Measurements from ENCODE around the gene PCDH1. TPM values are rescaled to one million over a fixed set of nuclear protein-coding genes. Genes with fewer than 3 reads are reported as not detected.

The PCDH1 gene
- total and polyA plus RNA-seq, 3 donors from 2014 or later: 5.6 to 10.6 (median 9.6) TPM

- intact Hi-C loops (cut with DNase I; ENCODE audit: low total_unique reads): no loop called here
- H3K27me3 ChIP-seq: no peaks in the 10 kb centered on the region
- H3K4me3 ChIP-seq: no peak overlapping the region
- no peaks in the 10 kb centered on the region for H3K4me1 ChIP-seq
- no peaks in the 10 kb centered on the region for H3K36me3 ChIP-seq (ENCODE audit: low read depth, missing control alignments)
- no peak for DNase-seq
- no peaks in the 10 kb centered on the region for H3K9me3 ChIP-seq
- TF ChIP-seq CTCF (IDR thresholded peaks at IDR 0.05) (no peak), POLR2A (IDR thresholded peaks at IDR 0.05) (no peak)
- no peak overlapping the region for H3K27ac ChIP-seq
Observed at GRCh38 chr5:141815051-141815795, 63.0 kb downstream of the PCDH1 start.

GRCh38 chr5:141814064-141814964 is 63.9 kb downstream of the PCDH1 start:
- Histone ChIP-seq H3K4me3 (no peak overlapping the region), H3K4me1 (no peaks in the 10 kb centered on the region), H3K9me3 (no peaks in the 10 kb centered on the region), H3K27ac (no peak overlapping the region), H3K27me3 (no peaks in the 10 kb centered on the region), H3K36me3 (ENCODE audit: low read depth, missing control alignments) (no peaks in the 10 kb centered on the region)
- intact Hi-C loops (cut with DNase I; ENCODE audit: low total_unique reads): no loop called here
- peak; percentile 44 for DNase-seq
- 82 to 89% methylated on average over 9 of the region's 9 CpGs for WGBS, 2 donors
- peak in 2 of 3 experiments; percentile 24 to 51 for TF ChIP-seq CTCF (IDR thresholded peaks at IDR 0.05)
- no peak for TF ChIP-seq POLR2A (IDR thresholded peaks at IDR 0.05)

GRCh38 chr5:141812512-141812911 is 65.7 kb downstream of the PCDH1 start:
- intact Hi-C loops (cut with DNase I; ENCODE audit: low total_unique reads): no loop called here
- 44 to 57% methylated on average over 2 of the region's 2 CpGs for WGBS, 2 donors
- TF ChIP-seq POLR2A (IDR thresholded peaks at IDR 0.05) (no peak), CTCF (IDR thresholded peaks at IDR 0.05) (no peak)
- Histone ChIP-seq H3K36me3 (ENCODE audit: low read depth, missing control alignments) (no peaks in the 10 kb centered on the region), H3K4me1 (no peaks in the 10 kb centered on the region), H3K27ac (no peak overlapping the region), H3K27me3 (no peaks in the 10 kb centered on the region), H3K9me3 (no peaks in the 10 kb centered on the region), H3K4me3 (no peak overlapping the region)
- DNase-seq: no peak

GRCh38 chr5:141811287-141812155 is 66.7 kb downstream of the PCDH1 start:
- TF ChIP-seq POLR2A (IDR thresholded peaks at IDR 0.05) (no peak), CTCF (IDR thresholded peaks at IDR 0.05) (peak in 2 of 3 experiments; percentile 19 to 51)
- 11 to 24% methylated on average over 20 to 29 of the region's 29 CpGs for WGBS, 2 donors
- H3K36me3 ChIP-seq (ENCODE audit: low read depth, missing control alignments): no peaks in the 10 kb centered on the region
- no peaks in the 10 kb centered on the region for H3K4me1 ChIP-seq
- H3K27me3 ChIP-seq: no peaks in the 10 kb centered on the region
- H3K4me3 ChIP-seq: peak overlapping the region in 1 of 2 donors; percentile 26
- H3K9me3 ChIP-seq: no peaks in the 10 kb centered on the region
- peak; percentile 36 for DNase-seq
- intact Hi-C loops (cut with DNase I; ENCODE audit: low total_unique reads): no loop called here
- H3K27ac ChIP-seq: no peak overlapping the region

Data from testis (tissue), 3 donors.